Raji (cell line): ENCODE measurements around the gene CDK11B.

Experiments
- POLR2A ChIP-seq: IDR thresholded peaks from 2 replicates; pipeline ENCODE4 v1.6.1; 2011; ENCODE audit warnings: low read depth, low read length, control low read depth; ENCODE audit not compliant: insufficient read depth

Gene CDK11B

GRCh38 chr1:1627829-1628753 lies 30.7 kb downstream of the CDK11B start:
- no peak for TF ChIP-seq POLR2A

DNA sequence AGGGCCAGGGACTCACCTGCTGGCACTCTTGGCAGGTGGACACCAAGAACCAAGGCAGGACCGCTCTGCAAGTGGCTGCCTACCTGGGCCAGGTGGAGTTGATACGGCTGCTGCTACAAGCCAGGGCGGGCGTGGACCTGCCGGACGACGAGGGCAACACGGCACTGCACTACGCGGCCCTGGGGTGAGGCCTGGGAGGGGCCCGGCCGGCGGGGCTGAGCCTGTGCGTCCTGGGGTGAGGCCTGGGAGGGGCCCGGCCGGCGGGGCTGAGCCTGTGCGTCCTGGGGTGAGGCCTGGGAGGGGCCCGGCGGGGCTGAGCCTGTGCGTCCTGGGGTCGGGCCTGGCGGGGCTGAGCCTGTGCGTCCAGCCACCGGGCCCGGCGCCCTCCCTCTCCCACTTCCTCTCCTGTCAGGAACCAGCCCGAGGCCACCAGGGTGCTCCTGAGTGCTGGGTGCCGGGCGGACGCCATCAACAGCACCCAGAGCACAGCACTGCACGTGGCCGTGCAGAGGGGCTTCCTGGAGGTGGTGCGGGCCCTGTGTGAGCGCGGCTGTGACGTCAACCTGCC lies 31.5 kb downstream of the CDK11B start:
- TF ChIP-seq POLR2A, result no peak

DNA sequence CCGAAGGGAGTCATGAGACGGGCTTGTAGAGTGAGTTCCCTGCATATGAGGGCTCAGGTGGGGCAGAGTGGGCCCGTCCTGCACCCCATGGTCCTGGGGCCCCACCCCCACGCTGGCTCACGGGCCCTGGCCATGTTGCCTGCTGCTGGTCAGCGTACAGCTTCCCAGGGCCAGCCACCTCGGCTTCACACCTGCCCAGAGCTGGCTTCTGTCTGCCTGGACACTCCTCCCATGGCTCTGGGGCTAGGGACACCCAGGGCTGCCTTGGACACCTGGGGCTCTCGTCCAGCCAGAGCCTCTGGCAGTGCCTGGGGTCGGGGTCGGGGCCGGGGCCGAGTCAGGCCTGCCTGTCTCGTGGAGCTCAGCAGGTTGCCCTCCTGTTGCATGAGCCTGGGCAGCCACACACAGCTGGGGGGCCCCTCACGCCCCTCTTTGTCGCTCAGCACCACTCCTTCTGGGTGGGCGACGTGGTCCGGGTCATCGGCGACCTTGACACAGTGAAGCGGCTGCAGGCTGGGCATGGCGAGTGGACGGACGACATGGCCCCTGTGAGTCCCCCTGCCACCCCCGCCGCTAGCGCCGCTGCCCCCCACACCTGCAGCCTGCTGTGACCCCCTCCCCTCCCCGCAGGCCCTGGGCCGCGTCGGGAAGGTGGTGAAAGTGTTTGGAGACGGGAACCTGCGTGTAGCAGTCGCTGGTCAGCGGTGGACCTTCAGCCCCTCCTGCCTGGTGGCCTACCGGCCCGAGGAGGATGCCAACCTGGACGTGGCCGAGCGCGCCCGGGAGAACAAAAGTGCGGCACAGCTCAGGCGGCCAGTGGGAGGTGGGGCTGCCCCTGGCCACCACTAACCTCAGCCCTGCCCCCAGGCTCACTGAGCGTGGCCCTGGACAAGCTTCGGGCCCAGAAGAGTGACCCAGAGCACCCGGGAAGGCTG lies 32.3 kb downstream of the CDK11B start:
- no peak for TF ChIP-seq POLR2A

DNA sequence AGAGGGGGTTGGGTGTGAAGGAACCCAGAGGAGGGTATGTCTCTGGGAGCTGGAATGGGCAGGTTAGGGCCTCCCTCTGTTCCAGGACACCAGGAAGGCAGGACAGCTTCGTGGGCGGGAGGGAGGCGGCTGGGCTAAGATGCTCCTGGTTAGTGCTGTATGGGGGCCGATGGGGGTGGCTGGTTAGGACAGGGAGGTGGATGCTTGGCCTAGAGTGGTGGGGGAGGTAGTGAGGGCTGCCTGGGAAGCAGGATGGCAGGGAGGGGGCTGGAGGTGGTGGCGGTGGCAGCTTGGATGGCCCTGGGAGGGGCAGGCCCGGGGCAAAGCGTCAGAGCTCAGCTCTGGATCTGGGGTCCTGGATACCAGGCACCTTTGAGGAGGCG lies 33.0 kb downstream of the CDK11B start:
- TF ChIP-seq POLR2A, result no peak

DNA sequence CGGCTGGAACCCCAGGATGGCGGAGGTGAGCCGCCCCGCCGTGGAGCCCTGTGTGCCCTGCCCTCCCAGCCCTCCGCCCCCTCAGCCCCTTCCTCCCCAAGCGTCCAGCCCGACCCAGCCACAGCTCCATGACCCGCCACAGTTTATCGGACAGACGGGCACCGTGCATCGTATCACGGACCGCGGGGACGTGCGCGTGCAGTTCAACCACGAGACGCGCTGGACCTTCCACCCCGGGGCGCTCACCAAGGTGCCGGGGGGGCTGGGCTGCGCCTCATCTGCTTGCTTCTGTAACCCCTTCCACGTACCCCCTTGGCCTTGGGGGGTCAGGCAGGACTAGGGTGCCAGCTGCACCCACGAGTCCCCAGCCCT lies 33.4 kb downstream of the CDK11B start:
- TF ChIP-seq POLR2A, result no peak

DNA sequence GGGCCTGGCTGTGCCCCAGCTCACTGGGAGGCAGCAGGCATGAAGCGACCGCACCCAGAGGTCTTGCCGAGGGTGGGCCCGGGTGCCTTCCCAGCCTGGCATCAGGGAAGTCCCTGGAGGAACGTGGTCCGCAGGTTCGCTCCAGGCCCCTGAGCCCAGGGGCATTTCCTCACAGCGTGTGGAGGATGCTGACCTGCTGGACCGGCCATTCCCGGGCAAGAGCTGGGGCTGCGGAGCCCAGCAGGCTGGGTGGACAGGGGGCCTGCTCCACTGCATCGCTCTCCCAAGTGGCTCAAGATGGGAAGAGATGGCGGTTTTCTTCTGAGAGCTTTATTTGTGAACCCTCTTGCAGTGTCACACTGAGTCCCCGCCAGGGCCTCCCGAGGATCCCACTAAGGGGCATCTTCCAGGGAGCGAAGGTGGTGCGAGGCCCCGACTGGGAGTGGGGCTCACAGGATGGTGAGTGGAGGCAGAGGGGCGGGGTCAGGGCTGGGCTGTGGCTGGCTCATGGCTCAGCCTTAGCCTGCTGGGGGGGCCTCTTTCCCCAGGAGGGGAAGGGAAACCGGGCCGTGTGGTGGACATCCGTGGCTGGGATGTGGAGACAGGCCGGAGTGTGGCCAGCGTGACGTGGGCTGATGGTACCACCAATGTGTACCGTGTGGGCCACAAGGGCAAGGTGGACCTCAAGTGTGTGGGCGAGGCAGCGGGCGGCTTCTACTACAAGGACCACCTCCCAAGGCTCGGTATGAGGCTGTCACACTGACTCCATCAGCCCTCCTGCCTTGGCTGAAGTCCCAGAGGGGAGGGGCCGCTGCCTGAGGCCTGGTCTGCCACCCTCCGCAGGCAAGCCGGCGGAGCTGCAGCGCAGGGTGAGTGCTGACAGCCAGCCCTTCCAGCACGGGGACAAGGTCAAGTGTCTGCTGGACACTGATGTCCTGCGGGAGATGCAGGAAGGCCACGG lies 34.1 kb downstream of the CDK11B start:
- TF ChIP-seq POLR2A, result no peak

DNA sequence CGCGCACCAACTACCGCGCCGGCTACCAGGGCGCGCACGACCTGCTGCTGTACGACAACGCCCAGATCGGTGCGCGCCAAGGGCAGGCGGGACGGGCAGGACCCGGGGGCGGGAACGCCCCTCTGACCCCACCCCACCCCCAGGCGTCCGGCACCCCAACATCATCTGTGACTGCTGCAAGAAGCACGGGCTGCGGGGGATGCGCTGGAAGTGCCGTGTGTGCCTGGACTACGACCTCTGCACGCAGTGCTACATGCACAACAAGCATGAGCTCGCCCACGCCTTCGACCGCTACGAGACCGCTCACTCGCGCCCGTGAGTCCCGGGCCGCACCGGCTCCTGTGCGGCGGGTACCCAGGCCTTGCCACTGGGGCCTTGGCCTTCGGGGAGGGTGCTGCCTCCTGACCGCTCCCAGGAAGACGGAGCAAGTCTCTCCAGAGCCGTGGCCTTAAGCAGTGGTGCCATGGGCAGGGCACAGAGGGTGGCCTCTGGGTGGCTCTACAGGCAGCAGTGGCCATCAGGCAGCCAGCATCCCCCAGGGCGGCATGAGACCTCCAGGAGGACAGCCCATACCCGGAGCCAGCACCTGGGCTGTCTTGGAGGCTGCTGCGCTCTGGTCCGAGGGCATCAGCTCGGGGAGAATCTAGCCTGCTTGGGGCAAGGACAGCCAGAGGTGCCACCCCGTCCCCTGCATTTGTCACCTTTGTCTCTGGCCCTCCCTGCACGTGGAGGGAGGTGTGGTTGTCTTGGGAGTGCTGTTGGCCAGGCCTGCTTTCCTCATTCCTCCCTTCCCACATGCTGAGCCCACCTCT lies 35.0 kb downstream of the CDK11B start:
- no peak for TF ChIP-seq POLR2A

- TF ChIP-seq POLR2A, result no peak
Observed at GRCh38 chr1:1623181-1623630, 35.6 kb downstream of the CDK11B start.

GRCh38 chr1:1622788-1623094 lies 36.1 kb downstream of the CDK11B start:
- TF ChIP-seq POLR2A, result no peak

GRCh38 chr1:1622010-1622787 lies 36.6 kb downstream of the CDK11B start:
- no peak for TF ChIP-seq POLR2A

DNA sequence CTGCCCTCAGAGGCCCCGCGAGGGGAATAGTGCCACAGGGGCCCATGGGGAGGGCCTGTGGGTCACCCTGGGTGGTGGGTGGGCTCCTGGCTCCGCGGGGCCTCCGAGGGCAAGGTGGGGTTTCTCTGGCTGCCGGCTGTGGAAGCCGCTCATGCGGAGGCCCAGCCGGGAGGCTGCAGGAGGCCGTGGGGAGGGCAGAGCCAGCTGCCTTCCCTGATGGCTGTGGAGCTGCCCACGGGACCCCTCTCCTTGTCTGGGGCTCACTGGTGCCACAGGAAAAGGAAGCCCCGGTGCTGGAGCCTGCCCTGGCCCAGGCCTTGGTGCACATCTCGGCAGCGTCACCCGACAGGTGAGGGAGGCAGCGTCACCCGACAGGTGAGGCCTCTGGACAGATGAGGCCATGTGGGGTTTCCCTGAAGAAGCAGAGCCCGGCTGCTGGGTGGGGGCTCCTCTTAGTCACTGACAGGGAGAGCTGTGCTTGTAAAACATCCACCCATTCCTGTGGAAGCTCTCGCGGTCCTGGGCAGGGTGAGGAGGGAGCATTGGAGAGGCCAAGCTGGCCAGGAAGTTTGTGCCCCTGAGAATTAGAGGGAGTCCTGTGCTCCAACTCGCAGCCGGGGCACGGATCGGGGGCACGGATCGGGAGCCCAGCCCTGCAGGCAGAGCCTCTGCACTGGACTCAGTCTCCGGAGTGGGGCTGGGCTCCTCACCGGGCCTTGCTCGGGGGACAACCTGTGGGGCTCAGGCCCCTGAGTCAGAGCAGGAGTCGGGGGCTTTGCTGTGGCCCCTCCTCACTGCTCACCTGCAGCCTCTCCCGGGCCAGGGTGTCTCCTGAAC lies 37.4 kb downstream of the CDK11B start:
- no peak for TF ChIP-seq POLR2A
